HG03280 (cell line): Measurements from ENCODE around the gene SPOCK3.

ENCODE experiments used
- ATAC-seq: cut with Tn5 transposase; IDR thresholded peaks from one replicate; pipeline ENCODE4 v1.9.1; 2021; ENCODE audit warnings: mild to moderate bottlenecking, moderate library complexity; ENCODE audit not compliant: unreplicated experiment

SPOCK3 gene

GRCh38 chr4:166700592-166700991, 533.7 kb downstream of the SPOCK3 start:
- no peak for ATAC-seq

- ATAC-seq, result no peak
Observed at GRCh38 chr4:166688835-166689234, 545.5 kb downstream of the SPOCK3 start.

- no peak for ATAC-seq
Observed at GRCh38 chr4:166687828-166688227, 546.5 kb downstream of the SPOCK3 start.
